Measurements from ENCODE around the gene TRMT61B.

Gene TRMT61B

GRCh38 chr2:28855193-28855592 is 14.9 kb downstream of the TRMT61B start:
- no peak for DNase-seq

DNA sequence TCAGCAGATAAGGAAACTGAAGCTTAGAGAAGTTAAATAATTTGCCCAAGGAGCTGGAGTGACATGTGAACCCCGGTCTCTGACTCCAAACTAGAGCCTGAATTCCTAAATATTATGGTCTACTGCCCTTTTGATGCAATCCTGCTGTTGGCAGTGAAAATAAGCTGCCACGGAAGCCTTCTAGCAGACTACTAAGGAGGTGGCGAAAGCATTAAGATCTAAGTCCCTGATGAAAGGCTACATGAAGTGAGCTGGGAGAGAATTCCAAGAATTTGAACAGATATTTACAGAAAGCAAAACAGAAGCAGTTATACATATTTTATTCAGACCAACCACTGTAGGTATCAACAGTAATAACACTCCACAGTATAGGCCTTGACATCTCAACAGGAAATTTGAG is 28.1 kb downstream of the TRMT61B start:
- DNase-seq = no peak

- no peak for DNase-seq
Observed at GRCh38 chr2:28838971-28839370, 31.1 kb downstream of the TRMT61B start.

- DNase-seq = no peak
Observed at GRCh38 chr2:28835781-28836180, 34.3 kb downstream of the TRMT61B start.

GRCh38 chr2:28833740-28834470 is 36.2 kb downstream of the TRMT61B start:
- DNase-seq = no peak

GRCh38 chr2:28828382-28828781 is 41.7 kb downstream of the TRMT61B start:
- DNase-seq = no peak

DNA sequence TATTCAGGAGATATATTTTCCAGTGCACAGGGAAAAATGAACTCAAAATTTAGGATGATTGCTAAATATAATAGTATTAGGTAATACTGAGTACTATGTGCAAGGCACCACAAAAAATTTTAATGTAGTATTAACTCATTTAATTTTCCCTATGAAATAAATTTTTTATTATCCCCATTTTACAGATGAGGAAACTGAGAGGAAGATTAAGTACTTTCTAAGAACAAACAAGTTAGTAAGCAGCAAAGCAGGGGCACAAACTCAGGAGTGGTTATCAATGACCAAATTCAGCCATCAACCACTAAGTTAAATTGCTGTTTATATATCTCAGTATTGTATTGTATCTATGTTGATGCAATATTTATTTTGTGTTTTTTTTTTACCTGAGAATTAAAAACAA is 45.2 kb downstream of the TRMT61B start:
- DNase-seq = no peak

GRCh38 chr2:28824207-28824606 is 45.9 kb downstream of the TRMT61B start:
- DNase-seq = no peak

DNA sequence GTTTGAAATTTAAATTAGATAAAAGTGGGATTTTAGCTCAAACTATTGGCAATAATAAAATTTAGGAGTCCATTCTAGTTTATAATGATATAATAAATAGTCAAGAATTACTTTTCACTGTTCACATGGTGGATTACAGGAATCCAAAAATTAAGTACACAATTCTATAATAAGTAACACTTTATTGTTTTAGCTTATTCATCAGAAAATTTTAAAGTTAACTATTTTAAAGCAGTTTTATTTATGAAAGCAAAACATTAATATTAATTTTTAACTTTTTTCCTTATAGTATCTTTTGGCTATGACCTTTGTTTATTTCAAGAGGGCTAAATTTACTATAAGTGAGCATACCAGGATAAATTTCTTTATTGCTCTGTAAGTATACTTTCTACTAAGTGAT is 48.1 kb downstream of the TRMT61B start:
- no peak for DNase-seq

DNA sequence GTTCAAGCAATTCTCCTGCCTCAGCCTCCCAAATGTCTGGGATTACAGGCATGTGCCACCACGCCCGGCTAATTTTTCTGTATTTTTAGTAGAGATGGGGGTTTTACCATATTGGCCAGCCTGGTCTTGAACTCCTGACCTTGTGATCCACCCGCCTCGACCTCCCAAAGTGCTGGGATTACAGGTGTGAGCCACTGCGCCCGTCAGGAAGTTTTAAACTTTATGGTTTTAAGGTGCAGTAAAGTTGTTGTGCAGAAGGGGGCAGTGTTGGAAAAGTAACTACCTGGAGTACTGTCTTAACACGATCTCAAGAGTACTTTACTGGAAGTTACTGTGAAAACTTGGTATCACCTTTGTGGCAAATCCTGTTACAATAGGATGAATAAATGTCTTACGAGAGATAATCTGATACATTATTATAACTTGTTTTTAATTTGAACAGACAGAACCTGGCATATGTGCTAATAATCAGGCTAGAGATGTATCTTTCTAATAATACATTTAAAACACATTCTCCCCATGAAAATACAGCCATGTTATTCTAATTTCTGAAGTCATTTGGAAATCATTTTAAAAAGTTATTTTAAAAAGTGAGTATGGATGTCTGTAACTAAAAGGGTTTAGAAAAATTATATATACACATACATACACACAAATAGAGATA is 48.7 kb downstream of the TRMT61B start:
- DNase-seq = peak; percentile 29

DNA sequence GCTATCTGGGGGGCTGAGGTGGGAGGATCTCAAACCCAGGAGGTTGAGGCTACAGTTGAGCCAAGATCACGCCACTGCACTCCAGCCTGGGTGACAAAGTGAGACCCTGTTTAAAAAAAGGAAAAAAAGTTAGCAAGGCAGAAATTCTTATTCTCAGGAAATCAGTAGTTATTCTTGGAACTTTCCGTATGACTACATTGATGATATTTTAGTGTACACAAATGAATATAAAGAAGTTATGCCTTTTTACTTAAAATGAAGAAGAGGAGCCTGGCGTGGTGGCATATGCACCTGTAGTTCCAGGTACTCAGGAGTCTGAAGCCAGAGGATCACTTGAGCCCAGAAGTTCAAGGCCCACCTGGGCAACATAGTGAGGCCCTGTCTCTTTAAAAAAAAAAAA is 52.1 kb downstream of the TRMT61B start:
- no peak for DNase-seq

- no peak for DNase-seq
Observed at GRCh38 chr2:28810384-28811285, 59.5 kb downstream of the TRMT61B start, which contains the start of gene SPDYA. Gene SPDYA, plus strand, starts transcription at chr2:28810834. Its CDS starts 5,181 bp downstream, at chr2:28816015.

- no peak for DNase-seq
Observed at GRCh38 chr2:28809927-28810326, 60.2 kb downstream of the TRMT61B start.

- DNase-seq = no peak
Observed at GRCh38 chr2:28802975-28803429, 67.1 kb downstream of the TRMT61B start.

- DNase-seq = no peak
Observed at GRCh38 chr2:28801726-28802125, 68.4 kb downstream of the TRMT61B start.
